Coronary artery (tissue), 2 donors: ENCODE measurements around the gene TTC7B.

ENCODE experiments used
- DNase-seq: peaks from one replicate; pipeline ENCODE4 v3.0.0-alpha.2; 2017; ENCODE audit warnings: low spot score
- H3K27ac ChIP-seq, 2 donors: fragments of 200-600 bp; sonication (generic); one replicate each; pipeline ENCODE4 v1.5.1; 2016 to 2019
- H3K4me3 ChIP-seq: fragments of 200-600 bp; sonication (generic); 2 replicates; pipeline ENCODE4 v1.5.1; 2016; ENCODE audit warnings: mild to moderate bottlenecking, moderate library complexity
- CTCF ChIP-seq: fragments of 200-600 bp; sonication (generic); IDR thresholded peaks from one replicate; pipeline ENCODE4 v1.5.1; 2019; ENCODE audit warnings: antibody characterized with exemption

The TTC7B gene

DNA sequence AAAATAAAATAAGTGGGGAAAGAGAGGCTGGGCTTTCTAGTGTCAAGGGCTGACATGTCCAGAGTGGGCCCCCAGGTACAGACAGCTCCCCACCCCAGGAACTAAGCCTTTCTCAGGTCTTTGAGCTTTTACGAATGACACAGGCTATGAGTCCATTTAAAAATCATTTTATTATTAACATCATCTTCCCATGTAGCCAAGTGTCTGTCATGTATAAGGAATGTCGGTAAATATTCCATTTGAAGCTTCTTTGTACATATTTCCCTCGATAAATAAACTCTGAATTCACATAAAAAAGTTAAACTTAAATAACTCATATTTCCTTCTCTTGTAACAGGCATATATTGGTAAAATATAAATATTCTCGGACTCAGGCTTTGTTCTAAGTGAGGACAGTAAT lies 275.8 kb downstream of the TTC7B start:
- no peak overlapping the region for H3K4me3 ChIP-seq
- DNase-seq: no peak
- TF ChIP-seq CTCF: no peak
- H3K27ac ChIP-seq: no peak overlapping the region

- DNase-seq: no peak
- Histone ChIP-seq H3K4me3 (no peak overlapping the region), H3K27ac (no peak overlapping the region)
- no peak for TF ChIP-seq CTCF
Measured at GRCh38 chr14:90539996-90540395, 276.2 kb downstream of the TTC7B start.

- DNase-seq: no peak
- no peak overlapping the region for H3K27ac ChIP-seq
- H3K4me3 ChIP-seq: no peak overlapping the region
- no peak for TF ChIP-seq CTCF
Measured at GRCh38 chr14:90539496-90539775, 276.8 kb downstream of the TTC7B start.

- TF ChIP-seq CTCF: no peak
- no peak overlapping the region for H3K4me3 ChIP-seq
- H3K27ac ChIP-seq: no peak overlapping the region
- no peak for DNase-seq
Measured at GRCh38 chr14:90538716-90539495, 277.3 kb downstream of the TTC7B start.

GRCh38 chr14:90538095-90538494 lies 278.1 kb downstream of the TTC7B start:
- no peak for DNase-seq
- no peak for TF ChIP-seq CTCF
- Histone ChIP-seq H3K27ac (no peak overlapping the region), H3K4me3 (no peak overlapping the region)

DNA sequence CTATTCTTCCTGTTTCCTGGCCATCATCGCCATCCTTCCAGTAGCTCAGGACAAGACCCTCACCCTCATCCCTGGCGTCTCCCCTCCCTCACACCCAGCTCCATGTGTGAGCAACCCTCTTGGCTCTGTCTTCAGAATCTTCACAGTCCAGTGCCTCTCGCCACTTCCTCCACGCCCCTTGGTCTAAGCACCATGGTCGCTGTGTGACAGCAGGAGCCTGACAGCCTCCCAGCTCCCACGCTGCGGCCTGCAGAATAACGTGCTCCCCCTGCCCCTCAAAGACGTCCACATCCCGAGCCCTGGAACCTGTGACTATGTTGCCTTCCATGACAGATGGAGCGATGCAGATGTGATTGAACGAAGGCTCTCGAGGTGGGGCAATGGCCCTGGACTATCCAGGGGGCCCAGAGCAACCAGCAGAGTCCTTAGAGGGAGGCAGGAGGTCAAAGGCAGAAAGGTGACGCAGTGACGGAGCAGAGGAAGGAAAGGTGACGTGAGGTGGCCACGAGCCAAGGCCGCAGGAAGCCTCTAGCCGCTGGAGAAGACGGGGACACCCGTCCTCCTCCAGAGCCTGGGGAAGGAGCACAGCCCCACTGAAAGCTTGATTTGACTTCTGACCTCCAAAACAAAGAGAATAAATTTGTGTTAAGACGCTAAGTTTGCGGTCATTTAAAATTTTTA lies 279.6 kb downstream of the TTC7B start:
- Histone ChIP-seq H3K4me3 (no peak overlapping the region), H3K27ac (no peak overlapping the region)
- no peak for TF ChIP-seq CTCF
- DNase-seq: no peak

DNA sequence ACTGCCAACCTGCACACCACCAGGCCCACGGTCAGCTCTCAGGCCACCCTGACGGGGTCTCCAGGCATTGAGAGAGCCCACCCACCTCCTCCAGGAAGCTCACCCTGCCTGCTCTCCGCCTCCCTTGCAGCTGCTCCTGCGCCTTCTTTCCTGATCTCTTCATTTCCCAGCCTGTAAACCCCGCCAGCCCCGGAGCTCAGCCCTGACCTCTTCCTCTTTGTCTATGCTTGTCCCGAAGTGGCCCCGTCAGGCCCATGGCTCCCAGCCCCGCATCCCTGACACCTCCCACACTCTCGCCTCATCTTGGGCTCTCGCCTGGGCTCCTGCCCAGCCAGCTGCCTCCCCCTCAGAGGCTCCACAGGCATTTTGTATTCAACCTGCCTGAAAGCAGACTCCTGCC lies 280.1 kb downstream of the TTC7B start:
- Histone ChIP-seq H3K4me3 (no peak overlapping the region), H3K27ac (no peak overlapping the region)
- TF ChIP-seq CTCF: no peak
- no peak for DNase-seq
